PC-3 (cell line): ENCODE data around the gene AQP3.

Source experiments
- CTCF ChIP-seq: fragments of 300-600 bp; sonication (generic); conservative IDR thresholded peaks from 2 replicates; pipeline ENCODE4 v1.5.1; 2017; ENCODE audit warnings: antibody characterized with exemption, low read depth, mild to moderate bottlenecking, low read length
- EZH2 ChIP-seq: fragments of 300-600 bp; sonication (generic); IDR thresholded peaks from one replicate; pipeline ENCODE4 v1.6.1; 2017; ENCODE audit warnings: antibody characterized with exemption, mild to moderate bottlenecking, low read length; ENCODE audit not compliant: unreplicated experiment
- EZH2phosphoT487 ChIP-seq: fragments of 300-600 bp; sonication (generic); IDR thresholded peaks from 2 replicates; pipeline ENCODE4 v1.6.1; 2018; ENCODE audit warnings: mild to moderate bottlenecking, antibody characterized with exemption, low read length, borderline replicate concordance

- TF ChIP-seq CTCF, result no peak
- TF ChIP-seq EZH2phosphoT487, result no peak
- TF ChIP-seq EZH2, result no peak
Observed at GRCh38 chr9:33475357-33475756, 28.0 kb upstream of the AQP3 start.
